Activated CD4-positive, alpha-beta T cell treated with anti-CD3 and anti-CD28 coated beads, Interleukin-2, amount 10 ng/mL, durations not matched to agents 24 days and 14 days (primary cell): ENCODE data around the gene SLCO4A1. TPM values are rescaled to one million over a fixed set of nuclear protein-coding genes. Genes with fewer than 3 reads are reported as not detected.
A peak's percentile ranks its signal among the peaks of the same experiment; 100 is the strongest.

Experiments used
- DNase-seq: peaks from one replicate; pipeline ENCODE4 v3.0.0; 2022
- H3K27ac Mint-ChIP-seq: one replicate; pipeline ENCODE4 v1.8.0; 2022; ENCODE audit warnings: mild to moderate bottlenecking, mixed read lengths
- H3K27me3 Mint-ChIP-seq: one replicate; pipeline ENCODE4 v1.8.0; 2022; ENCODE audit warnings: mixed read lengths
- H3K36me3 Mint-ChIP-seq: one replicate; pipeline ENCODE4 v1.8.0; 2022; ENCODE audit warnings: low read depth, mild to moderate bottlenecking, mixed read lengths
- H3K4me1 Mint-ChIP-seq: one replicate; pipeline ENCODE4 v1.8.0; 2021; ENCODE audit warnings: mixed read lengths
- H3K4me3 Mint-ChIP-seq: one replicate; pipeline ENCODE4 v1.8.0; 2022; ENCODE audit warnings: mild to moderate bottlenecking, moderate library complexity, mixed read lengths
- H3K9me3 Mint-ChIP-seq: one replicate; pipeline ENCODE4 v1.8.0; 2021; ENCODE audit warnings: mixed read lengths
- intact Hi-C: fragments of 100-400 bp; cut with micrococcal nuclease; formaldehyde crosslinking; loops from one replicate; pipeline ENCODE4 v1.15.1; 2023
- total RNA-seq: library from RNA; stranded (reverse); gene quantifications from 2 replicates; pipeline ENCODE4 v1.2.3, GENCODE V29; 2022

SLCO4A1 gene
- total RNA-seq, 1 donor from 2014 or later: 67.3 TPM

GRCh38 chr20:62714799-62715198 is 72.5 kb downstream of the SLCO4A1 start:
- Mint-ChIP-seq H3K9me3 (peaks cover 6% of the 10 kb centered on the region), H3K27me3 (peaks cover 58% of the 10 kb centered on the region), H3K4me3 (no peak overlapping the region), H3K36me3 (peaks cover 5% of the 10 kb centered on the region), H3K4me1 (peaks cover 8% of the 10 kb centered on the region), H3K27ac (no peak overlapping the region)
- intact Hi-C loops: no loop called here
- no peak for DNase-seq

GRCh38 chr20:62715201-62715600 is 72.9 kb downstream of the SLCO4A1 start:
- Mint-ChIP-seq H3K27ac (no peak overlapping the region), H3K27me3 (peaks cover 56% of the 10 kb centered on the region), H3K4me1 (peaks cover 8% of the 10 kb centered on the region), H3K4me3 (no peak overlapping the region), H3K9me3 (peaks cover 6% of the 10 kb centered on the region), H3K36me3 (peaks cover 5% of the 10 kb centered on the region)
- intact Hi-C loops: no loop called here
- DNase-seq: no peak

GRCh38 chr20:62716198-62716940 is 74.1 kb downstream of the SLCO4A1 start:
- Mint-ChIP-seq H3K4me3 (peak overlapping the region; percentile 35), H3K27ac (peak overlapping the region; percentile 9)
- intact Hi-C loops: no loop called here

DNA sequence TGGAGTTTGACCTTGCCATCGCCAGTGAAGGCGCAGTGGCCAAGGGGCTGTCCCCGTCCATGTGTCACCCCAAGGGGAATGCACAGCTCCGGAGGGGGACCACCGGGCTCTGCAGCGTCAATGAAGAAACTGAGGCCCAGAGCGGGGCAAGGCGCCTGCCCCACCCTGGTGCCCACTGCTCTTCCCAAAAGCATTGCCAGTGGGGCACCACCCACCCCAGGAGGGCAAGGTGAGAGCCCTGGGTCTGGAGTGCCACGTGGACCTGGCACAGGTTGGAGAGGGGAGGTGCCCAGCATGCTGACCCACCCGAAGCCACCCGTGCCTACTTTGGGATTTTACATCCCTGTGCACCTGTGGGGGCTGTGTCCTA is 74.6 kb downstream of the SLCO4A1 start:
- Mint-ChIP-seq H3K4me1 (peaks cover 15% of the 10 kb centered on the region), H3K36me3 (peaks cover 8% of the 10 kb centered on the region), H3K9me3 (peaks cover 10% of the 10 kb centered on the region), H3K4me3 (no peak overlapping the region), H3K27me3 (peaks cover 55% of the 10 kb centered on the region), H3K27ac (no peak overlapping the region)
- intact Hi-C loops: no loop called here
- no peak for DNase-seq

More at GRCh38 chr20:62716198-62716940, 74.1 kb downstream of the SLCO4A1 start:
- Mint-ChIP-seq H3K9me3 (peaks cover 8% of the 10 kb centered on the region), H3K36me3 (peaks cover 8% of the 10 kb centered on the region), H3K4me1 (peaks cover 9% of the 10 kb centered on the region), H3K27me3 (peaks cover 54% of the 10 kb centered on the region)
- peak; percentile 79 for DNase-seq

- H3K4me3 Mint-ChIP-seq: no peak overlapping the region
- intact Hi-C loops: no loop called here
- no peak for DNase-seq
- peaks cover 18% of the 10 kb centered on the region for H3K4me1 Mint-ChIP-seq
- H3K27me3 Mint-ChIP-seq: peaks cover 57% of the 10 kb centered on the region
- H3K36me3 Mint-ChIP-seq: peaks cover 8% of the 10 kb centered on the region
- peaks cover 10% of the 10 kb centered on the region for H3K9me3 Mint-ChIP-seq
- H3K27ac Mint-ChIP-seq: no peak overlapping the region
Observed at GRCh38 chr20:62717933-62718332, 75.6 kb downstream of the SLCO4A1 start.

DNA sequence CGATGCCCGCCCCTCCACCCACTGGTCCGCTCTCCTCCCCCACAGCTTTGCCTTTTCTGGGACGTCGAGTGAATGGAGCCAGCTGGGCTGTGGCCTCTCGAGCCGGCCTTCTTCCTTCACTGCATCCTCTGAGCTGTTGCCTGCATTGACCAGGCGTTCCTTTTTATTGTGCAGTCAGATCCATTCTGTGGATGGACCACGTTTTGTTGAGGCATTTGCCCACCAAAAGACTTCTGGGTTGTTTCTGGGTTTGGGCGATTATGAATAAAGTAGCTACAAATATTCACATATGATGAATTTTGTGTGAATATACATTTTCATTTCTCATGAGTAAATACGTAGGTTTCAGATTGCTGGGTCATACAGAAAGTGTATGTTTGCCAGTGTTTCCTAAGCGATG is 76.2 kb downstream of the SLCO4A1 start:
- Mint-ChIP-seq H3K9me3 (peaks cover 10% of the 10 kb centered on the region), H3K27me3 (peaks cover 56% of the 10 kb centered on the region), H3K4me3 (no peak overlapping the region), H3K36me3 (peaks cover 8% of the 10 kb centered on the region), H3K4me1 (peaks cover 18% of the 10 kb centered on the region), H3K27ac (no peak overlapping the region)
- intact Hi-C loops: no loop called here
- no peak for DNase-seq

- Mint-ChIP-seq H3K27ac (no peak overlapping the region), H3K27me3 (peaks cover 54% of the 10 kb centered on the region), H3K9me3 (peaks cover 10% of the 10 kb centered on the region), H3K4me1 (peaks cover 18% of the 10 kb centered on the region), H3K4me3 (no peak overlapping the region), H3K36me3 (peaks cover 8% of the 10 kb centered on the region)
- no peak for DNase-seq
- intact Hi-C loops: no loop called here
Observed at GRCh38 chr20:62719250-62719935, 77.1 kb downstream of the SLCO4A1 start.

Other genes with a start within 250 kb of the SLCO4A1 start
- gene CABLES2, start 235.2 kb upstream of the SLCO4A1 start, total RNA-seq: 13.1 and 13.5 TPM in 2 replicates
- not detected in 2 replicates for gene RBBP8NL, start 215.0 kb upstream of the SLCO4A1 start, total RNA-seq
- gene GATA5, start 166.5 kb upstream of the SLCO4A1 start, total RNA-seq: not detected in 2 replicates
- not detected in 2 replicates for gene NTSR1, start 66.3 kb downstream of the SLCO4A1 start, total RNA-seq
- 19.4 and 19.6 TPM in 2 replicates for gene MRGBP, start 154.0 kb downstream of the SLCO4A1 start, total RNA-seq
- 49.1 and 54.6 TPM in 2 replicates for gene OGFR, start 162.3 kb downstream of the SLCO4A1 start, total RNA-seq
- gene COL9A3, start 174.5 kb downstream of the SLCO4A1 start, total RNA-seq: 0.47 TPM in 1 of 2 replicates, not detected in the other
- gene TCFL5, start 219.3 kb downstream of the SLCO4A1 start, total RNA-seq: 5.8 and 6.2 TPM in 2 replicates